ENCODE data around the gene TXNRD3. TPM values are rescaled to one million over a fixed set of nuclear protein-coding genes. Genes with fewer than 3 reads are reported as not detected.

TXNRD3 gene
- total RNA-seq, 1 experiment from 2014 or later = 7.8 TPM

- no peak for ATAC-seq
- ChIA-PET CTCF (interaction anchor here (0.6 kb wide), 2 partner anchors 10 to 484 kb away, joined by 3 to 4 read pairs; no protein-coding TSS in a partner anchor), POLR2A (ENCODE audit: unreplicated experiment) (no interaction called here)
- BruUV-seq (replicated peaks) = no TSS peak
- Histone ChIP-seq H3K4me1 (ENCODE audit: insufficient read depth, low read length) (no peaks in the 10 kb centered on the region), H3K27ac (ENCODE audit: low read length) (no peak overlapping the region), H3K27me3 (ENCODE audit: low read length) (peaks cover 16% of the 10 kb centered on the region), H3K4me3 (ENCODE audit: low read length) (no peak overlapping the region), H3K9ac (ENCODE audit: low read length) (no peak overlapping the region), H3K9me3 (ENCODE audit: low read length) (no peaks in the 10 kb centered on the region), H3K79me2 (ENCODE audit: low read length) (no peaks in the 10 kb centered on the region), H3K36me3 (ENCODE audit: low read depth, low read length) (no peaks in the 10 kb centered on the region), H3K4me2 (ENCODE audit: low read length) (no peak overlapping the region), H2AFZ (ENCODE audit: low read length) (no peak overlapping the region), H3F3A (ENCODE audit: low read length, unreplicated experiment) (no peaks in the 10 kb centered on the region), H3K9me2 (replicated peaks; ENCODE audit: low read length) (no peaks in the 10 kb centered on the region), H4K20me1 (ENCODE audit: low read length) (no peaks in the 10 kb centered on the region)
- intact Hi-C loops (cut with micrococcal nuclease) = no loop called here
- no peak for DNase-seq
- TF ChIP-seq EZH2 (IDR thresholded peaks at IDR 0.05; ENCODE audit: low read length, unreplicated experiment) = no peak
- TF ChIP-seq CTCF (conservative IDR thresholded peaks at IDR 0.05; ENCODE audit: low read depth, low read length) = no peak
- no peak for TF ChIP-seq EZH2phosphoT487 (IDR thresholded peaks at IDR 0.05; ENCODE audit: borderline replicate concordance, low read length)
Observed at GRCh38 chr3:126692858-126693257, 37.9 kb upstream of the TXNRD3 start.

- Histone ChIP-seq H3K9me3 (ENCODE audit: low read length) (no peaks in the 10 kb centered on the region), H3K4me1 (ENCODE audit: insufficient read depth, low read length) (no peaks in the 10 kb centered on the region), H3F3A (ENCODE audit: low read length, unreplicated experiment) (no peaks in the 10 kb centered on the region), H3K36me3 (ENCODE audit: low read depth, low read length) (no peaks in the 10 kb centered on the region), H3K4me3 (ENCODE audit: low read length) (no peak overlapping the region), H4K20me1 (ENCODE audit: low read length) (no peaks in the 10 kb centered on the region), H3K9ac (ENCODE audit: low read length) (no peak overlapping the region), H3K27me3 (ENCODE audit: low read length) (peaks cover 16% of the 10 kb centered on the region), H2AFZ (ENCODE audit: low read length) (no peak overlapping the region), H3K4me2 (ENCODE audit: low read length) (no peak overlapping the region), H3K27ac (ENCODE audit: low read length) (no peak overlapping the region), H3K79me2 (ENCODE audit: low read length) (no peaks in the 10 kb centered on the region), H3K9me2 (replicated peaks; ENCODE audit: low read length) (no peaks in the 10 kb centered on the region)
- no TSS peak for BruUV-seq (replicated peaks)
- intact Hi-C loops (cut with micrococcal nuclease) = no loop called here
- no peak for ATAC-seq
- ChIA-PET CTCF (no interaction called here), POLR2A (ENCODE audit: unreplicated experiment) (no interaction called here)
- TF ChIP-seq EZH2phosphoT487 (IDR thresholded peaks at IDR 0.05; ENCODE audit: borderline replicate concordance, low read length) (no peak), CTCF (conservative IDR thresholded peaks at IDR 0.05; ENCODE audit: low read depth, low read length) (no peak), EZH2 (IDR thresholded peaks at IDR 0.05; ENCODE audit: low read length, unreplicated experiment) (no peak)
- DNase-seq = no peak
Observed at GRCh38 chr3:126691765-126692164, 36.8 kb upstream of the TXNRD3 start.

GRCh38 chr3:126685493-126685892 is 30.6 kb upstream of the TXNRD3 start:
- Histone ChIP-seq H3K4me1 (ENCODE audit: insufficient read depth, low read length) (no peaks in the 10 kb centered on the region), H3K9ac (ENCODE audit: low read length) (no peak overlapping the region), H3K9me2 (replicated peaks; ENCODE audit: low read length) (no peaks in the 10 kb centered on the region), H3K27me3 (ENCODE audit: low read length) (no peaks in the 10 kb centered on the region), H3K4me2 (ENCODE audit: low read length) (no peak overlapping the region), H3K36me3 (ENCODE audit: low read depth, low read length) (no peaks in the 10 kb centered on the region), H3F3A (ENCODE audit: low read length, unreplicated experiment) (no peaks in the 10 kb centered on the region), H2AFZ (ENCODE audit: low read length) (no peak overlapping the region), H3K4me3 (ENCODE audit: low read length) (no peak overlapping the region), H3K79me2 (ENCODE audit: low read length) (no peaks in the 10 kb centered on the region), H4K20me1 (ENCODE audit: low read length) (no peaks in the 10 kb centered on the region), H3K9me3 (ENCODE audit: low read length) (no peaks in the 10 kb centered on the region), H3K27ac (ENCODE audit: low read length) (no peak overlapping the region)
- TF ChIP-seq EZH2phosphoT487 (IDR thresholded peaks at IDR 0.05; ENCODE audit: borderline replicate concordance, low read length) (no peak), CTCF (conservative IDR thresholded peaks at IDR 0.05; ENCODE audit: low read depth, low read length) (no peak), EZH2 (IDR thresholded peaks at IDR 0.05; ENCODE audit: low read length, unreplicated experiment) (no peak)
- ChIA-PET CTCF (no interaction called here), POLR2A (ENCODE audit: unreplicated experiment) (no interaction called here)
- intact Hi-C loops (cut with micrococcal nuclease) = no loop called here
- no TSS peak for BruUV-seq (replicated peaks)
- ATAC-seq = no peak
- no peak for DNase-seq

Data from PC-3 (cell line).